GM19467 (cell line): ENCODE measurements around the gene MYH9.

Experiments used
- ATAC-seq: cut with Tn5 transposase; IDR thresholded peaks from one replicate; pipeline ENCODE4 v1.9.1; 2021; ENCODE audit warnings: mild to moderate bottlenecking, moderate library complexity; ENCODE audit not compliant: unreplicated experiment

The MYH9 gene

GRCh38 chr22:36234919-36235318 is 152.8 kb downstream of the MYH9 start:
- ATAC-seq = no peak

- ATAC-seq = no peak
Observed at GRCh38 chr22:36234213-36234612, 153.6 kb downstream of the MYH9 start.

DNA sequence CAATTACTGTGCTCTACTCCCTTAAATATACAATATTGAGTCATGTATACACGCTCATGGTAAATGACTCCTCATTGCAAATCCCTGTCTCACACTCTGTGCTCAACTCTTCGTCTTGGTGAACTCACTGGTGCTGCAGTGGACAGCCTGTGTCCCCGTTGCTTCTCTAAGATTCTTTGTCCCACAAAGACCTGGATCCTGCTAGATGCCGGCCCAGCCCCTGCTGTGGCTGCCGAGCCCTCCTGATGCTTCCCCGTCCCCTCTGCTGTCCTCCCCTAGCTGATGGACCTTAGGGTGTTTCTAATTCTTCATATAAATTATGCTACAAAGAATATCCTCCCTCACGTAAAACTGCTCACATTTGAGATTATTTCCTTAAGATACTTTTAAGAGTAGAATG is 154.0 kb downstream of the MYH9 start:
- ATAC-seq = no peak

- ATAC-seq = no peak
Observed at GRCh38 chr22:36232715-36233401, 154.9 kb downstream of the MYH9 start.
